AG08396 (cell line): ENCODE data around the gene PRUNE1.
A peak's percentile ranks its signal among the peaks of the same experiment; 100 is the strongest.

ENCODE experiments used
- DNase-seq: peaks from one replicate; pipeline ENCODE4 v3.0.0; 2012; ENCODE audit warnings: low spot score, mixed read lengths

Gene PRUNE1

GRCh38 chr1:150979092-150980056 lies 28.9 kb upstream of the PRUNE1 start:
- DNase-seq: peak; percentile 90

- no peak for DNase-seq
Observed at GRCh38 chr1:150981177-150981804, 27.0 kb upstream of the PRUNE1 start.

GRCh38 chr1:150981805-150982712 lies 26.2 kb upstream of the PRUNE1 start, which contains the start of gene ANXA9:
Gene ANXA9, plus strand, starts transcription at chr1:150982292. Its CDS starts 814 bp downstream, at chr1:150983106.
- DNase-seq: no peak

GRCh38 chr1:150985179-150985825 lies 22.9 kb upstream of the PRUNE1 start:
- no peak for DNase-seq

DNA sequence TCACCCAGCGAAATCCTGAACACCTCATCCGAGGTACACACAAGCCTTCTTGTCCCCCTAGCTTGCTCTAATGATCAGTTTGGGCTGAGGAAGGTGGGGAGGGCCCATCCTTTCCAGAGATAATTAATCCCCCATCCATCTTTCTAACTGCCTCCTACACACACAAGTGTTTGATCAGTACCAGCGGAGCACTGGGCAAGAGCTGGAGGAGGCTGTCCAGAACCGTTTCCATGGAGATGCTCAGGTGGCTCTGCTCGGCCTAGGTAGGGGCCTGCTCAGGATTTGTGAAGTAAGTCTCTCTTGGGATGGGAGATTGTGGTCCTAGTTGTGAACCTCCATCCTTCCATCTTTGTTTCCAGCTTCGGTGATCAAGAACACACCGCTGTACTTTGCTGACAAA lies 20.3 kb upstream of the PRUNE1 start:
- DNase-seq: no peak

- DNase-seq: no peak
Observed at GRCh38 chr1:150992626-150993025, 15.6 kb upstream of the PRUNE1 start.

DNA sequence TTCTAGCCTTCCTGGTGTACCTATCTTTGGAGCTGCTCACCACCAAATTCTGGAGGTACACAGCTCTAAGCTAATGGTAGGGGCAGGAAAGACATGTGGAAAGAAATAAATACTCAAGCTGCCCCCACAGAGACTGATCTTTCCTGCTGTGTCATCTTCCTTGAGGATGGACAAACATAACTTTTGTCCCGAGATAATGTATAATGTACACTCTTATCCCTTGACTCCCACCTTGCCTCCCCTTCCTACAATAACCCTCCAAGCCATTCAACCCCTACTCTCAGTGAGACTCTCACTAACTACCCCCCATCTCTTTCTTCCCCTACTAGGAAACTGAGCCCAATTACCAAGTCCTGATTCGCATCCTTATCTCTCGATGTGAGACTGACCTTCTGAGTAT lies 14.0 kb upstream of the PRUNE1 start:
- DNase-seq: no peak

GRCh38 chr1:150995460-150995859 lies 12.8 kb upstream of the PRUNE1 start:
- DNase-seq: no peak

- no peak for DNase-seq
Observed at GRCh38 chr1:150995896-150996295, 12.4 kb upstream of the PRUNE1 start.

DNA sequence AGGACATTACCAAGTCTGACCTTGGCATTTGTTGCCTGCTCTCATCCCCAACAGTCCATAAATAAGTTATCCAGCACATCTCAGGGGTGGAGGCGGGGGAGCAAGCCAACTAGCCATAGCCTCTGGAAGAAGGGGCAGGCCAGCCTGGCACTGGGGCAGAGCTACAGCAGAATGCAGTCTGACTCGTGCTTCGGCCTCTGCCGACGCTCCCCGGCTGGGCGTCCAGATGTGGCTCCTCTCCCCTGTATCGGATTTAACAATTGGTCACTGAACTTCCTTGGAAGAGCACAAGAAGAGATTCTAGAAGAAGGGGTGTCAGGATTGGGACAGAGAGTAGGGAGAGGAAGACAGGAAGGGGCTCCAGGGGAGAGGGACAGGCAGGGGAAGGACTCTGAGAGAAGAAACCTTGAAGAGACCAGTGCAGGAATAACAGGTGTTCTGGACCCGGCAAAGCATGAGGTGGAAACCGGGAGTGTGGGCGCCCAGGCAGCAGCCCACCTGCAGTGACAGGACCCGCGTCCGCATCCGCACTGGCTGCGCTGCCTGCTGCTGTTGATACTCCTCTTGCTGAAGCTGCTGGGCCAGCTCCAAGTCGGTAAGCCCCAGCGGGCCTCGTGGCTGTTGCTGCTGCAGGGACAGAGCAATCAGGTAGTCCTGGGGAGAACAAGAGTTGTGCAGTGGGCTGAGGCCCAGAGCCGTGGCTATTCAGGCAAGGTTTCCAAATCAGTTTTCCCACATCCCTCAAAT lies 10.9 kb upstream of the PRUNE1 start:
- DNase-seq: no peak

DNA sequence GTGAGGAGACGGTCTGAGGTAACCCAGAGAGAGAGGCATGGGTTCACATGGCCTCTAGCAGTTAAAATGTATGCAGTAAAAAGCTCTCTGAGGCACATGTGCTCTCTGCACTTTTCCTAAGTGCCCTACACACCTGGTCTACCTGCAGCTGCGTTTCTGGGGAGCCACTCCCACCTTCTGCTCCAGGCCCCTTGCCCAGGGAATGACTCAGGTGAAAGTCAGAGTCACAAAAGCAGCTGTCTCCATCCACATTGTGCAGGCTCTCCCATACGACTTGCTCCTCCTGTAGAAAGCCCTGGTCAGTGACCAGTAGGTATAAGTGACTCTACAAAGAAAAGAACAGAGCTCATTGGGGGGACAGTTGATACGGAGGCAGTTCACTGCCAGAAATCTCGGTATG lies 10.3 kb upstream of the PRUNE1 start:
- no peak for DNase-seq

DNA sequence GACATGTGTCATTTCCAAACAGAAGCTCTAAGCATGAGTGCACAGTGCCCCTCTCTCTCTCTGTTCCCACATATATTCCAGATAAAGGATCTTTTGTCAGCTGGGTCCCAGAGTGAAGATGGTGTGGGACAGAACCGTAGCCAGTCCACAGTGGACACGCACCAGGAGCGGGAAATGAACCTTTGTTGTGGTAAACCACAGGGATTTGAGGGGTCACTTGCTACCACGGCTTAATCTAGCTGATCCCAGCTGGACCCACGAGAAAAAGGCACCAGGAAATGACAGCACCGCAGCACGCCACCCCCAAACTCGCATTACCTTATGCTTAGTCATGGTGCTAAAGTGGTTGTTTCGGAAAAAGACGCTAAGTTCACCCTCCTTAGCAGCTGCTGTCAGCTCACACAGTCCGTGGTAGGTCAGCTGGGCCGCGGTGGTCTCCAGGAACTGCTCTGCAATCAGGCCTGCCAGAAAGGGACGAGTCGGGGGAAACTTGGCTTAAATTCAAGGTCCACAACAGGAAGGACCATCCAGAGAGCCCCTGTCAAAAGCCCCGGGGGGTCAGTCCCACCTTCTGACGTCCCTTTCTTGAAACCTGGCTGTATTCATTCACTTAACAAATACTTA lies 9.1 kb upstream of the PRUNE1 start:
- no peak for DNase-seq

GRCh38 chr1:150999926-151000325 lies 8.3 kb upstream of the PRUNE1 start:
- no peak for DNase-seq

- DNase-seq: no peak
Observed at GRCh38 chr1:151000408-151000807, 7.8 kb upstream of the PRUNE1 start.

GRCh38 chr1:151001602-151002001 lies 6.6 kb upstream of the PRUNE1 start:
- DNase-seq: no peak

DNA sequence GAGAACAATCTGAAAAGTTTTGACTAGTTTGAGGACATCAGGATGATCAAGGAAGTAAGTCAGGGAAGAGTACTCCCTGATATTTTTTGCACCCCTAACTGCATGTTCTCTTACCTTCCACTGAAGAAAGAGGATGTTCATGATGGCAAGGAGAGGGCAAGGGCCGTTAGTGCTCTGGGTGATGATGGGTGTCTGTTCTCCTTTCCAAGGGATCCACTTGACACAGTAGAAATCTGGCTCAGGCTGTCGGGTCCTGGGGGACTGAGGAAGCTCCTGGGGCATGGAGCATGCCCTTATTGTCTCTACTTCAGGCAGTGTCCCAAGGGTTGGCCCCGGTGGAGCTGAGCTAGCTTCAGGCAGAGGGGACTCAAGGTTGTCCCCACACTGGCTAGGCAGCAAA lies 6.2 kb upstream of the PRUNE1 start:
- no peak for DNase-seq

DNA sequence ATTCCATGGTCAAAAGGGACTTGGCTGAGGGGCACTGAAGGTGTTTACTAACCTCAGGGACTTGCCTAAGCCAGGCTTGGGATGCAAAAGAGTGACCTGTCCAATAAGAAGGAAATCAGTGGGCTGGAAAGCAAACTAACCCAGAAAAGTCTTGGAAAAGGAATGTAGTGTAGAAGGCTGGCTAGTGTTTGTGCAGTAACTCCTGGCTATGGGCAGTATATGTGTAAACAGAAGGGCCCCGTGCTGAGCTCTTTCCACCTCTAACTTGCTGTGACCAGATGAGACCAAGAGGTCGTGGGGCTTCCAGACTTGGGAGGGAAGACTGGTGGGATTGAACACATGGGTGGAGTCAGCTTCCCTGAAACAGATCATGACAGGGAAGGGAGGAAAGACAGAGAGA lies 5.6 kb upstream of the PRUNE1 start:
- DNase-seq: no peak

DNA sequence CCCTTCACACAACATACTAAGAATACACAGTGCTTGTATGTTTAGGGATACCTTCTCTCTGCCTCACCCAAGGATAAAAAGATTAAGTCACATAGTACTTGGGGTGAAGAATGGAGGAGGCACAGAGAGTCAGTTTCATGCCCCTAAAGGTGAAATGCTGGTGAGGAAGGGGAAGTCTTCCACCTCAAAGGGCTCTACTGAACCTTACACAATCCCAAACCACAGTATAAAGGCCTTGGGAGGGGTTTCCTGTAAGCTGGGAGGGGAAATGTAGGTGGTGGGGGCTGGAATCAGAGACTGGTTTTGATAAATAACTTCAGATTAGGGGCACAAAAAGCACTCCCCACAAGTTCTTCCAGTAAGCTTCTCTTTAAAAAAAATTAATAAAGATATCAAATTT lies 5.1 kb upstream of the PRUNE1 start:
- DNase-seq: no peak

- no peak for DNase-seq
Observed at GRCh38 chr1:151005729-151006319, 2.4 kb upstream of the PRUNE1 start.
